DND-41 (cell line): Measurements from ENCODE around the gene FBXO8.

Experiments
- ATAC-seq: fragments of 200-7000 bp; cut with Tn5 transposase; 3 replicates; pipeline ENCODE4 v1.9.1; 2021; ENCODE audit warnings: low read depth; ENCODE audit not compliant: insufficient read depth
- DNase-seq: peaks from one replicate; pipeline ENCODE4 v3.0.0-alpha.2; 2020
- H2AFZ ChIP-seq: 2 replicates; pipeline ENCODE4 v1.6.0; 2012; ENCODE audit warnings: low read depth, low read length
- H3K27ac ChIP-seq: 2 replicates; pipeline ENCODE4 v1.5.1; 2012; ENCODE audit warnings: low read length, inconsistent platforms
- H3K27me3 ChIP-seq: fragments of 200-600 bp; sonication (generic); 2 replicates; pipeline ENCODE4 v1.6.0; 2012; ENCODE audit warnings: low read length, mild to moderate bottlenecking, inconsistent platforms; ENCODE audit not compliant: insufficient read depth, poor library complexity
- H3K36me3 ChIP-seq: 2 replicates; pipeline ENCODE4 v1.5.1; 2012; ENCODE audit warnings: low read length, inconsistent platforms; ENCODE audit not compliant: insufficient read depth
- H3K4me1 ChIP-seq: 2 replicates; pipeline ENCODE4 v1.5.1; 2012; ENCODE audit warnings: mild to moderate bottlenecking, low read length; ENCODE audit not compliant: insufficient read depth
- H3K4me2 ChIP-seq: 2 replicates; pipeline ENCODE4 v1.6.0; 2012; ENCODE audit warnings: mild to moderate bottlenecking, moderate library complexity, low read length, inconsistent platforms; ENCODE audit not compliant: insufficient read depth
- H3K4me3 ChIP-seq, 2 experiments: fragments of 200-600 bp in 1 of 2; shearing (Covaris generic) in 1 of 2; 2 replicates each; pipeline ENCODE4 v1.5.1; 2012 to 2016; ENCODE audit warnings: inconsistent platforms in 2 of 2, low read length in 2 of 2, mild to moderate bottlenecking in 2 of 2, low read depth in 1 of 2, moderate library complexity in 1 of 2
- H3K79me2 ChIP-seq: 2 replicates; pipeline ENCODE4 v1.6.0; 2012; ENCODE audit warnings: low read length, inconsistent platforms; ENCODE audit not compliant: insufficient read depth
- H3K9ac ChIP-seq: 2 replicates; pipeline ENCODE4 v1.6.0; 2012; ENCODE audit warnings: low read depth, mild to moderate bottlenecking, inconsistent platforms, low read length, moderate library complexity
- H3K9me3 ChIP-seq: 2 replicates; pipeline ENCODE4 v1.5.1; 2012; ENCODE audit warnings: low read length, moderate library complexity, mild to moderate bottlenecking, inconsistent platforms; ENCODE audit not compliant: insufficient read depth, severe bottlenecking
- H4K20me1 ChIP-seq: 2 replicates; pipeline ENCODE4 v1.6.0; 2012; ENCODE audit warnings: low read length; ENCODE audit not compliant: insufficient read depth
- CTCF ChIP-seq: IDR thresholded peaks from 2 replicates; pipeline ENCODE4 v1.5.1; 2012; ENCODE audit warnings: borderline replicate concordance, low read length, moderate library complexity, mild to moderate bottlenecking; ENCODE audit not compliant: poor library complexity, severe bottlenecking; ENCODE audit errors: extremely low read depth
- EZH2 ChIP-seq: IDR thresholded peaks from 3 replicates; pipeline ENCODE4 v1.6.1; 2012; ENCODE audit warnings: borderline replicate concordance, low read depth, mild to moderate bottlenecking, moderate library complexity, low read length, inconsistent platforms; ENCODE audit not compliant: severe bottlenecking

Gene FBXO8

GRCh38 chr4:174218127-174218790 lies 65.2 kb downstream of the FBXO8 start:
- H2AFZ ChIP-seq = no peak overlapping the region
- no peaks in the 10 kb centered on the region for H3K4me1 ChIP-seq
- H3K4me3 ChIP-seq = no peak overlapping the region
- H3K79me2 ChIP-seq = no peaks in the 10 kb centered on the region
- TF ChIP-seq CTCF = no peak
- TF ChIP-seq EZH2 = no peak
- no peak overlapping the region for H3K9ac ChIP-seq
- no peak overlapping the region for H3K27ac ChIP-seq
- no peaks in the 10 kb centered on the region for H4K20me1 ChIP-seq
- no peaks in the 10 kb centered on the region for H3K9me3 ChIP-seq
- DNase-seq (no peak), ATAC-seq (no peak)
- H3K4me2 ChIP-seq = no peak overlapping the region
- H3K27me3 ChIP-seq = no peaks in the 10 kb centered on the region
- H3K36me3 ChIP-seq = no peaks in the 10 kb centered on the region

DNA sequence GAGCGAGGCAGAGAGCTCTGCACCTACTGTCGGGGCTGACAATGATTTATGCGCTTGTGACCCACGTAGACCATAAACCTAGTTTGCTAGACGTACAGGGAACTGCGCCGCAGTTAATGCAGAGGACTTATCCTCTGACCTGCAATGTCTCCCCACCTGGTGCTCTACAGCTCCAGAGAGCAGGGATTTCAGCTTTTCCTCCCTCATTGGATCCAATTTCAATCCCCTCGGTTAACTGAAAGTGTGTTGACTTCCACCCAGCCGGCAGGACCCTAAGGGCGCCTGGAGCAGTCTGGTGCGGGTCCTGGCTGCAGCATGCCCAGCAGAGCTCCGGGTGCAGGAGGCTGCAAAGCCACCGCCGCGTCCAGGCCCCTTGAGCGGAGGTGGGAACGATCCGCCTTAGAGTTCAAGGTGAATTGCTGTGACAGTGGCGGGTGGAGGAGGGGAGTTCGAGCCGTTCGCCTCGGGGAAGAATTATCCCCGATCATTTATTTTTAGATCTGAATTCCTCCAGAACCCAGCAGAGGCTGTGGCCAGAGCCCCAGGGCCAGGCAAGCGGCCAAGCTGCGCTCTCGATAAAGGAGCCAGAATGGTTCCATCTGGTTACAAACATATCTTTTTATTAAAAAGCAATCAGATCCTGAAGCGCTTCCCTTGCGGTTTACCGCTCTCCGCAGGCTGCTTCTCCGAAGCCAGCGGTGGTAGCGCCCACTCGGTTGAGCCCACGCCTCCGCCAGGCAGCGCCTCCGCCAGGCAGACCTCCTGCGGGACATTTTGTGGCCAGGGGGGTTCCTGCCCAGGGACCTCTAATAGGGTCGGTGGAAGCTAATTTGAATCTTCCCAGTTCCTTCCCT lies 66.0 kb downstream of the FBXO8 start:
- H3K79me2 ChIP-seq = no peaks in the 10 kb centered on the region
- H2AFZ ChIP-seq = no peak overlapping the region
- TF ChIP-seq EZH2 = no peak
- TF ChIP-seq CTCF = no peak
- no peak overlapping the region for H3K4me3 ChIP-seq
- H3K4me1 ChIP-seq = no peaks in the 10 kb centered on the region
- peaks cover under 1% of the 10 kb centered on the region for H3K27me3 ChIP-seq
- H3K9me3 ChIP-seq = no peaks in the 10 kb centered on the region
- H4K20me1 ChIP-seq = no peaks in the 10 kb centered on the region
- H3K9ac ChIP-seq = no peak overlapping the region
- no peak overlapping the region for H3K4me2 ChIP-seq
- DNase-seq (no peak), ATAC-seq (no peak)
- no peaks in the 10 kb centered on the region for H3K36me3 ChIP-seq
- no peak overlapping the region for H3K27ac ChIP-seq

GRCh38 chr4:174216799-174217272 lies 66.6 kb downstream of the FBXO8 start:
- no peak overlapping the region for H3K27ac ChIP-seq
- DNase-seq = no peak
- no peak overlapping the region for H3K4me3 ChIP-seq
- no peak for TF ChIP-seq EZH2
- ATAC-seq = no peak
- no peaks in the 10 kb centered on the region for H3K79me2 ChIP-seq
- no peak overlapping the region for H2AFZ ChIP-seq
- no peaks in the 10 kb centered on the region for H3K36me3 ChIP-seq
- H4K20me1 ChIP-seq = no peaks in the 10 kb centered on the region
- no peak overlapping the region for H3K4me2 ChIP-seq
- no peaks in the 10 kb centered on the region for H3K9me3 ChIP-seq
- H3K27me3 ChIP-seq = peaks cover 2% of the 10 kb centered on the region
- no peaks in the 10 kb centered on the region for H3K4me1 ChIP-seq
- no peak overlapping the region for H3K9ac ChIP-seq
